Smooth muscle cell of the brain vasculature (primary cell): ENCODE data around the gene DOK6.
"Not testable (repeated sequence)": the region's sequence is repeated elsewhere in the genome, so short reads cannot be mapped to it uniquely, and the experiment has no call there.

Source experiments
- DNase-seq: peaks from one replicate; pipeline ENCODE4 v3.0.0-alpha.2; 2012; ENCODE audit warnings: low read depth, low spot score

The DOK6 gene

DNA sequence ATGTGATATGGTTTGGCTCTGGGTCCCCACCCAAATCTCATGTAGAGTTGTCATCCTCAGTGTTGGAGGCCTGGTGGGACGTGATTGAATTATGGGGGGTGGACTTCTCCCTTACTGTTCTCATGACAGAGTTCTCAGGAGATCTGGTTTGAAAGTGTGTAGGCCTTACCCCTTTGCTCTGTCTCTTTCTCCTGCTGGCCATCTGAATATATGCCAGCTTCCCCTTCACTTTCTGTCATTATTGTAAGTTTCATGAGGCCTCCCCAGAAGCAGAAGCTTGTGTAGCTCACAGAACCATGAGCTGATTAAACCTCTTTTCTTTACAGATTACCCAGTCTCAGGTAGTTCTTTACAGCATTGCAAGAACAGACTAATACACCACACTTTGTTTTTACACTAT is 222.3 kb downstream of the DOK6 start:
- no peak for DNase-seq

- no peak for DNase-seq
Observed at GRCh38 chr18:69626171-69626570, 225.5 kb downstream of the DOK6 start.

- DNase-seq, result no peak
Observed at GRCh38 chr18:69626643-69627242, 226.1 kb downstream of the DOK6 start.

DNA sequence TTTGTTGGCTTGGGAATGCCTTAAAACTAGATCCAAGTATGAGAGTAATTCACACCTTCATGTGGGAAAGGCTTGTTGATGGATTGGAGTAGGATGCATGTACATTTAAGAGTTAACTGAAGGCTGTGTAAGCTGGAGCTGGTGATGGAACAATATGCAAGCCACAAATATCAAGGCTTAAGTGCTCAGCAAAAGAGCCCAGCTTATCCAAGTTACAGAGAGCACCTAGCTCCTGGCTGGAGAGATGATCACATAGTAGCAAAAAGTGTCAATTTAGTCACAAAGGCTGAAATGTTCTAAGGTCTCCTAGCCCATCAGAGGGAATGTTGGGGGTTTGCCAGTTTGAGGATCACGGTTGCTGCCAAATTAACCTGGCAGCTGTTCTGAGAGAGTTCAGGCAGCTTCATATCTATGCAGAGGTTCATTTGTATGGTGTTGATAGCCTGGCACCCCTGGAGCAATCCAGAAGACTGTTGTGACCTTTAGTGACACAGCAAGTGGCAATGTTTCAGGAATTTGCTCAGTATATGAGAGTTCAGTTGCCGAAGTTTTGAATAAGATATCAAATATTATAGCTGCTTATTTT is 228.2 kb downstream of the DOK6 start:
- no peak for DNase-seq

DNA sequence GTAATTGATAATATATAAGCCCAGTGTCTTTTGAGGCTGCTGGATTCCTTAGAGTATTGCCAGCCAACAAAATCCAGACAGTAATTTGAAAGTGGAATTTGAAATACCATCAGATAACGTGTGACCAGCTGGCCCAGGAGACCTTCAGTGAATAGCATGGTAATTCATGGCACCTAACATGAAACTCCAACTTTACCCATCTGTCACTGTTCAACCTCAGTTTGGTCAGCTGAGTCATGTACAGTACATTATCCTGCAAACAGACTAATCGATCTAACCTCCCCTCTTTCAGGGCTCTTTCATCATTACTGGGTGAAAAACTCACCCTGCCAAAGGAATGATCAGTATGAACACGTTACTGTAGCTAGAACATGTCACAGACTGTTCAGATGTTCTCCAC is 230.6 kb downstream of the DOK6 start:
- DNase-seq, result no peak

DNA sequence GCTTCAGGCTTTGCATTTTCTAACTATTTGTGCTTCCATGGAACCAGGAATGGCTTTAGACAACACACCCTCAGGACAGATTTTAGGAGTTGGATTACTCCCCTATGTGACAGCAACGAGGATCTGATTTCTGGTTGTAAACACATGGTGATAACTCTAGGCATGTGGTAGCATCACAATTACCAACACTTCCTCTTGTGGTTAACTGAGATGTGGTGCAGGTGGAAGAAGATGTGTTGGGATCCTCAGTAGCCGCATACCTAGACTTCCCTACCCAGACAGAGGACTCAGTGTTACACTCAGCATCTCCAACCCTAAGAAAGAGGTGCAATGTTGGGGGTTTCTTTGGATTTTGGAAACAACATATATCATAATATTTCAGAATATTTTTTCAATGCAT is 234.8 kb downstream of the DOK6 start:
- no peak for DNase-seq

DNA sequence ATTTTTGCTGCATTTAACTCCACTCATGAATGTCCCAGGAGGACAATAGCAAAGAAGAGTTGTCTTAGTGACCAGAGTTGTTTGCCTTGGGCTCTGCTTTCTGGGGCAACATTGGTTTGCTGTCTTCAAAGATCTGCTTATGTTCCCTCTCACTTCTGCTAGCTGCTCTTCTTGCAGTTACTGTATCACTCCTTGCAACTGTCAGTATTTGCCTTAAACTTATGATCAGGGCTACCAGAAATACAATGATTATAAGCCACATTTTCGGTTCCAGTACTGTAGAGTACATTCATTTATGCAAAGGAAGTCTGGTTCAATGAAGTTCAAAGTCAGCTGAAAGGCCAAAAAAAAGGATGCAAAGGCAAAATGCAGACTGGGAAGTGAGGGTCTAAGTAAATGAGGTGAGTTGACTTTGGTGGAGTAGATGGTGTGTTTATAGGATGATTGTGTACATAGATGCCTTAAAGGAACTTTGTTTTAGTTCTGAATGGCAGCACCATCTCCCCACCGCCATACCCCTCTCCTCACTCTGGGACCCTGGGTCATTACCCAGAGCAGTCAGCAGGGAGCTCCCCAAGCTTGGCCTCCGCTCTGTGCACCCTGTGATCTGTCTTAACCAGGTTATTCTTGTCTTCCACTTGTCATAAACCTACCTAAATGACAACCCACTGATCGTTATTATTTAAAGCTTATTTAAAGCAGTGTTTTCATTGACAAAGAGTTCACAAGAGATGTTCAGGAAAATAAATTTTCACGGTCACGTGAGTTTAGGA is 236.0 kb downstream of the DOK6 start:
- DNase-seq, result no peak

- DNase-seq, result no peak
Observed at GRCh38 chr18:69638056-69638455, 237.4 kb downstream of the DOK6 start.

- no peak for DNase-seq
Observed at GRCh38 chr18:69647702-69648101, 247.0 kb downstream of the DOK6 start.

DNA sequence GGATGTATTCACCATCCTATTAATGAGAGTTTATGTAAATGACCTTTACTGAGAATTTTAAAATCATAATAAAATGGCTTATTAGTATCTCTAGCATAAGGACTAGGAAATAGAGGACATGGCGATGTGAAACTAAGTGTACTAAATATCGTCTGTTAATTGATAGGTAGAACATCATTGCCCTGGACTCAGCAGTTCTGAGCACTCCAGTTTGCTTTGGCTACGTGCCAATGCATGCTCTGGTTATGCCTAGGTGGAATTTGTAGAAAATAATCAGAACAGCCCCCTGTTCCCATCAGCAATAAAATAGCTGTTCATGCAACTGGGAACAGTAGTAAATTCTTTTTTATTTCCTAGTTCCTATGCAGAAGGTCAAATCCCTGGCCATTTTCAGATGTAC is 247.8 kb downstream of the DOK6 start:
- DNase-seq, result no peak

DNA sequence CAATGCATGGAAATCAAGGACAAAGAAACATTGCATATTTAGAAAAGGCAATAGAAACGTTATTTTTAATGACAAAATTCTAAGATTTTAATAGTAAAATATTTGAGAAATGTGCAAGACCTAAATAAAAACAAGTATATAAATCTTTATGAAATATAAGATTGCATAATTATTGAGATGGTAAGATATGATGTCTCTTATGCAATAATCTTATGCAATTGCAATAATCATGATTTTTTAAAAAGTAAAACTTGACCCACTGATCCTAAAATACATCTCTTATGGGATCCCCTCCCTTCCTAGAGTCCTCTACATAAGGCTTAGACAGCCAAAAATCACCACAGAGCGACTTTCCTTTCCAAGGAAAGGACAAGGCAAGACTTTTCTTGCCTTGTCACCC is 249.0 kb downstream of the DOK6 start:
- DNase-seq, result no peak

DNA sequence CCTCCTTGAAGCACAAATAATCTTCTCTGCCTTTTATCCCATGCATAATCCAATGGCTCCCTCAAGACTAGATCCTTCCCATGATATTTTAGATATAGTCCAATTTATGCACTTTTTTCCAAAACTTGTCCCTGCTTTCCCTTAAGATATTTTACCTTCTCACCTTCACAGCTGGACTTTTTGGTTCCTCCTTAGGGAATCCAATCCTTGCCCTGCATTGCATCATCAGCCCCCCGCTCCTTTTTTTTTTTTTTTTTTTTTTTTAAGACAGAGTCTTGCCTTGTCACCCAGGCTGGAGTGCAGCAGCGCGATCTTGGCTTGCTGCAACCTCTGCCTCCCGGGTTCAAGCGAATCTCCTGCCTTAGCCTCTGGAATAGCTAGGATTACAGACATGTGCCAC is 250.6 kb downstream of the DOK6 start:
- DNase-seq, result no peak

DNA sequence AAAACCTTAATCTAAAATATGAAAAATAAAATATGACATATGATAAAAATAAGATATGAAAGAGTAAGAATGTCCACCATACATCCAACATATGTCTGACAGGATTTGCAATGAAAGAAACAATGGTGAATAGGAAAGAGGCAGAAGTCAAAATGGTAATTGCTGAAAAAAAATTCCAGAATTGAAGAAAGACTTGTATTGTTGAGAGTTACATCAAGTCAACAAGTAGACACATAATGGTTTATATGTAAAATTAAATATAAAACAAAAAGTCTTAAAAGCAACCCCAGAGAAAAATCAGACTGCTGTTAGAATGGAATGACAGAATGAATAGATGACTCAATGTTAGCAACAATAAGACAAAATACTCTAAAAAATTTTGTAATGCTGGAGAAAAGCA is 255.1 kb downstream of the DOK6 start:
- no peak for DNase-seq

- DNase-seq, result no peak
Observed at GRCh38 chr18:69658103-69658502, 257.4 kb downstream of the DOK6 start.

- DNase-seq, result no peak
Observed at GRCh38 chr18:69658685-69659084, 258.0 kb downstream of the DOK6 start.

GRCh38 chr18:69659142-69659651 is 258.5 kb downstream of the DOK6 start:
- no peak for DNase-seq

DNA sequence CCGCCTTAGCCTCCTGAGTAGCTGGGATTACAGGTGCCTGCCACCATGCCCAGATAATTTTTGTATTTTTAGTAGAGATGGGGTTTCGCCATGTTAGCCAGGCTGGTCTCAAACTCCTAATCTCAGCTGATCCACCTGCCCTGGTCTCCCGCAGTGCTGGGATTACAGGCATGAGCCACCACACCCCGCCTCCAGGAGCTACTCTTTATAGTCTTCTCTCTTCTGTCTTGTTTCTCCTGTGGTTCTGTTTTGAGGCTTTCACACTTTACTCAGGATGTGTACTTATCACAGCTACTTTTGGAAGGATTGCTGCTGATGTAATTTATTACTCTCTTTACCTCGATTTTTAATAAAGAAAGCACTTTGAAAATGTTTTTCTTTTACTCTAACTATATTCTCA is 261.4 kb downstream of the DOK6 start:
- DNase-seq, result not testable (repeated sequence)

DNA sequence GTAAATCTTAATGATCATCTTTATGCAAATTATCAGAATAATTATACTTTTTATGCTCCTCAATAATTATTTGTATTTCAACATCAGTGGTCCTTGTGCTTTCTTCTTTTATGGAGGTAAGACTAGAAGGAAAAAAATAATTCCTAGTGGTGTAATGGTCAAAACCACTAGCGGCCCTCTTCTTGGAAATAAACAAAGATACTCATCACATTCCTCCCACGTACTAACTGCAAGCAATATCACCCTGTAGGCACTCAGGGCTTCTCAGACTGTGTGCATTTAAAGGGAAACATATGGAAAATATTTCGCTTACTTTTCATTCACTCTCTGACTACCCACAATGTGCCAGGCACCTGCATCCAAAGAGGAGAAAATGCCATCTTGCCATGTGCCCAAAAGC is 263.7 kb downstream of the DOK6 start:
- DNase-seq, result no peak

- no peak for DNase-seq
Observed at GRCh38 chr18:69674292-69674877, 273.7 kb downstream of the DOK6 start.

DNA sequence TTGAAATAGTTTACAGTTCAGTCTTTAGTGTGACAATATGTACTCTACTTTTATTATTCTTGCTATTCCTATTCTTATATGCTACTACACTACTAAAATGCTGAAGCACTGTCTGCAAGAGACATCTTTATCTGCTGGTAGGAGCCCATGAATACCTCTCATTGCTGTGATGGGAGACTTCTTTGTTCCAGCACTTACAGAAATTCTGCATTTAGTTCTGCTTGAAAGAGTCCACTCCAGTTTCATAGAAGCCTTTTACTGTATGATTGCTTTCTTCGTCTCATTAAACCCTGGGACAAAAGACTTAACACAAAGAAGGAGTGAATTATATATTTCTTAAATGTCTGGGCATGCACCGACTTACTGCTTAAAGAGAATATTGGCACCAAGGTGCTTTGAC is 274.3 kb downstream of the DOK6 start:
- DNase-seq, result no peak

GRCh38 chr18:69677595-69677994 is 276.9 kb downstream of the DOK6 start:
- no peak for DNase-seq

- no peak for DNase-seq
Observed at GRCh38 chr18:69680123-69680522, 279.4 kb downstream of the DOK6 start.

GRCh38 chr18:69683176-69683575 is 282.5 kb downstream of the DOK6 start:
- DNase-seq, result no peak
